K562 (cell line): ENCODE measurements around the gene MED17. TPM values are rescaled to one million over a fixed set of nuclear protein-coding genes. Genes with fewer than 3 reads are reported as not detected.

Source experiments
- CTCF ChIP-seq, 3 experiments: IDR thresholded peaks in 2 of 3; conservative IDR thresholded peaks in 1 of 3; 2 replicates each; pipeline ENCODE4 v1.5.1; 2011 to 2012; ENCODE audit warnings: low read length in 3 of 3, mild to moderate bottlenecking in 3 of 3, control low read depth in 2 of 3, improper control_type of control experiment in 1 of 3, inconsistent platforms in 1 of 3, low read depth in 1 of 3, mixed read lengths in 1 of 3, moderate library complexity in 1 of 3; ENCODE audit not compliant: insufficient read depth in 2 of 3
- DEAF1 ChIP-seq: fragments of 450-650 bp; formaldehyde crosslinking; IDR thresholded peaks from 2 replicates; pipeline ENCODE4 v1.4.0; 2020; ENCODE audit warnings: mild to moderate bottlenecking, moderate library complexity
- ETS1 ChIP-seq: conservative IDR thresholded peaks from 2 replicates; pipeline ENCODE4 v1.6.1; 2011; ENCODE audit warnings: low read depth, mild to moderate bottlenecking, low read length; ENCODE audit not compliant: control insufficient read depth
- ETV5 ChIP-seq: sonication (generic); formaldehyde crosslinking; IDR thresholded peaks from 2 replicates; pipeline ENCODE4 v1.4.0; 2020; ENCODE audit warnings: low read depth, mild to moderate bottlenecking, missing genetic modification reagents
- HMG20A ChIP-seq: fragments of 450-650 bp; formaldehyde crosslinking; conservative IDR thresholded peaks from 2 replicates; pipeline ENCODE4 v1.4.0; 2020; ENCODE audit warnings: mild to moderate bottlenecking, mixed read lengths
- HNRNPUL1 ChIP-seq: fragments of 200-400 bp; formaldehyde crosslinking; IDR thresholded peaks from 2 replicates; pipeline ENCODE4 v1.6.1; 2017; ENCODE audit warnings: low read length
- ID3 ChIP-seq, 2 experiments: fragments of 250-450 bp in 1 of 2; fragments of 450-650 bp in 1 of 2; sonication (Bioruptor Pico) in 1 of 2; IDR thresholded peaks; 2 replicates each; pipeline versions ENCODE4 v1.6.1 to v1.8.0; 2016 to 2021; ENCODE audit warnings: mild to moderate bottlenecking in 2 of 2, moderate library complexity in 2 of 2, missing compliant biosample characterization in 1 of 2, missing genetic modification characterization in 1 of 2
- JUNB ChIP-seq: fragments of 450-650 bp; formaldehyde crosslinking; conservative IDR thresholded peaks from 2 replicates; pipeline ENCODE4 v1.4.0; 2020; ENCODE audit warnings: mild to moderate bottlenecking
- POLR3A ChIP-seq: IDR thresholded peaks from 2 replicates; pipeline ENCODE4 v1.6.1; 2011; ENCODE audit warnings: borderline replicate concordance, mild to moderate bottlenecking, moderate library complexity; ENCODE audit not compliant: insufficient read length, insufficient read depth; ENCODE audit errors: extremely low read depth
- RAD21 ChIP-seq, 2 experiments: fragments of 250-450 bp in 1 of 2; fragments of 450-650 bp in 1 of 2; sonication (Bioruptor Pico) in 1 of 2; formaldehyde crosslinking in 1 of 2; IDR thresholded peaks in 1 of 2; conservative IDR thresholded peaks in 1 of 2; 2 replicates each; pipeline versions ENCODE4 v1.4.0 to v1.8.0; 2020 to 2022; ENCODE audit warnings: mild to moderate bottlenecking in 2 of 2, moderate library complexity in 1 of 2
- RAD51 ChIP-seq: fragments of 450-650 bp; IDR thresholded peaks from 2 replicates; pipeline ENCODE4 v1.7.1; 2016; ENCODE audit warnings: low read depth, mild to moderate bottlenecking, borderline replicate concordance
- RNF2 ChIP-seq: sonication (generic); IDR thresholded peaks from 2 replicates; pipeline ENCODE4 v1.6.1; 2016
- SAP30 ChIP-seq: fragments of 200-600 bp; sonication (generic); IDR thresholded peaks from 2 replicates; pipeline ENCODE4 v1.6.1; 2012; ENCODE audit warnings: borderline replicate concordance, low read depth, mild to moderate bottlenecking, moderate library complexity, low read length, control low read depth, inconsistent platforms; ENCODE audit not compliant: insufficient read depth, poor library complexity, severe bottlenecking
- SIN3A ChIP-seq, 2 experiments: fragments of 150-350 bp in 1 of 2; IDR thresholded peaks; 2 replicates each; pipeline ENCODE4 v1.6.1; 2011 to 2016; ENCODE audit warnings: borderline replicate concordance in 2 of 2, low read depth in 2 of 2, low read length in 2 of 2, mild to moderate bottlenecking in 2 of 2, moderate library complexity in 2 of 2; ENCODE audit not compliant: control insufficient read depth in 1 of 2
- SMAD2 ChIP-seq: fragments of 150-350 bp; IDR thresholded peaks from 2 replicates; pipeline ENCODE4 v1.6.1; 2014; ENCODE audit warnings: low read depth, mild to moderate bottlenecking, low read length
- SNRNP70 ChIP-seq: fragments of 200-400 bp; formaldehyde crosslinking; optimal IDR thresholded peaks from 2 replicates; pipeline ENCODE3; 2017; ENCODE audit warnings: low read depth, low read length
- SRF ChIP-seq, 2 experiments: fragments of 250-450, 450-650 bp in 1 of 2; sonication (Bioruptor Pico) in 1 of 2; sonication (generic) in 1 of 2; formaldehyde crosslinking; IDR thresholded peaks; 2 replicates each; pipeline versions ENCODE4 v1.5.0 to v1.5.1; 2020 to 2022; ENCODE audit warnings: mild to moderate bottlenecking in 1 of 2, missing genetic modification reagents in 1 of 2
- THRAP3 ChIP-seq: fragments of 450-650 bp; IDR thresholded peaks from 2 replicates; pipeline ENCODE4 v1.6.1; 2016; ENCODE audit warnings: mild to moderate bottlenecking, inconsistent platforms, borderline replicate concordance
- ZNF134 ChIP-seq: fragments of 250-450 bp; sonication (Bioruptor Pico); conservative IDR thresholded peaks from 2 replicates; pipeline ENCODE4 v1.4.0; 2020
- ZNF551 ChIP-seq: fragments of 250-450 bp; sonication (Bioruptor Pico); IDR thresholded peaks from 2 replicates; pipeline ENCODE4 v1.5.0; 2021; ENCODE audit warnings: mild to moderate bottlenecking, moderate library complexity
- polyA plus RNA-seq, 8 experiments: library from polyadenylated mRNA; depleted of rRNA in 4 of 8; stranded (reverse) in 5 of 8; unstranded in 3 of 8; fragments of >200 nt; fragmentation: Nextera tagmentation in 2 of 8; fragmentation: Illumina TruSeq in 1 of 8; extraction: Ambion mirVana in 2 of 8; extraction: Trizol in 1 of 8; gene quantifications; 2 replicates each; pipeline versions ENCODE4 v1.2.1 to v1.2.3, GENCODE V29; 2011 to 2014; ENCODE audit warnings: inconsistent platforms in 1 of 8, missing spikeins in 1 of 8
- total RNA-seq, 7 experiments: library from RNA; depleted of rRNA in 6 of 7; stranded (reverse); fragments of >200 nt in 6 of 7; fragmentation: Illumina TruSeq in 2 of 7; extraction: Trizol in 2 of 7; gene quantifications; 2 replicates each; pipeline versions ENCODE4 v1.2.1 to v1.2.3, GENCODE V29; 2011 to 2021; ENCODE audit warnings: low replicate concordance in 1 of 7

The MED17 gene
- total and polyA plus RNA-seq, 9 of the 15 experiments (the other 6 are each of a cell fraction or from before 2014, with no cell fraction given), result 6.7 to 34.7 (median 26.8) TPM

GRCh38 chr11:93740730-93741093, 43.4 kb upstream of the MED17 start (continued):
- 0 out of 6 replicates have a peak, but pooled peaks of 1 of the 3 experiments have one; percentile 2 for TF ChIP-seq CTCF (IDR thresholded peaks at IDR 0.05 in 2 of 3, conservative IDR thresholded peaks at IDR 0.05 in 1 of 3; ENCODE audit: insufficient read depth in 2 of 3, low read depth in 1 of 3, low read length in 3 of 3)
- TF ChIP-seq SAP30, result peak; percentile 66
- TF ChIP-seq DEAF1 (CRISPR knock-in tag), result 0 out of 2 replicates have a peak, but pooled peaks have one; percentile 12
- TF ChIP-seq ETS1, result 0 out of 2 replicates have a peak, but pooled peaks have one; percentile 10
- peak; percentile 33; the same call in 1 of the 2 replicates for TF ChIP-seq RAD51
- peak; percentile 96 for TF ChIP-seq SNRNP70
- no peak for TF ChIP-seq ZNF551
- 0 out of 4 replicates have a peak, but pooled peaks of 1 of the 2 experiments have one; percentile 14 for TF ChIP-seq SRF (CRISPR knock-in tag; IDR thresholded peaks at IDR 0.05)
- TF ChIP-seq RNF2, result peak; percentile 11; the same call in 1 of the 2 replicates
- TF ChIP-seq HNRNPUL1, result peak; percentile 81
- peak; percentile 41 to 86; a peak in 2 of 4 replicates for TF ChIP-seq SIN3A (IDR thresholded peaks at IDR 0.05; ENCODE audit: borderline replicate concordance in 2 of 2, control insufficient read depth in 1 of 2, low read depth in 2 of 2, low read length in 2 of 2)
- 0 out of 2 replicates have a peak, but pooled peaks have one; percentile 22 for TF ChIP-seq ZNF134 (CRISPR knock-in tag)
- TF ChIP-seq HMG20A (CRISPR knock-in tag), result no peak
- TF ChIP-seq ETV5 (CRISPR knock-in tag), result no peak
- TF ChIP-seq JUNB, result no peak
- TF ChIP-seq POLR3A, result no peak
- no peak for TF ChIP-seq RAD21 (CRISPR knock-in tag; conservative IDR thresholded peaks at IDR 0.05 in 1 of 2, IDR thresholded peaks at IDR 0.05 in 1 of 2)
- no peak for TF ChIP-seq SMAD2
- 0 out of 2 replicates have a peak, but pooled peaks have one; percentile 2 for TF ChIP-seq THRAP3
- TF ChIP-seq ID3 (CRISPR knock-in tag; IDR thresholded peaks at IDR 0.05), result no peak
- 0 out of 2 replicates have a peak, but pooled peaks have one; percentile 51 for TF ChIP-seq ID3 (tag; IDR thresholded peaks at IDR 0.05)
